Testis (tissue), 5 donors: ENCODE measurements around the gene PCNT. TPM values are rescaled to one million over a fixed set of nuclear protein-coding genes. Genes with fewer than 3 reads are reported as not detected.

Source experiments
- DNase-seq: peaks from one replicate; pipeline ENCODE4 v3.0.0-alpha.2; 2019
- H3K27ac ChIP-seq, 2 donors: fragments of 200-600 bp; sonication (generic); one replicate each; pipeline ENCODE4 v1.5.1; 2019
- H3K27me3 ChIP-seq: fragments of 200-600 bp; sonication (generic); one replicate; pipeline ENCODE4 v1.5.1; 2019
- H3K36me3 ChIP-seq: fragments of 200-600 bp; sonication (generic); one replicate; pipeline ENCODE4 v1.5.1; 2017; ENCODE audit warnings: low read depth; ENCODE audit errors: missing control alignments
- H3K4me1 ChIP-seq: fragments of 200-600 bp; sonication (generic); one replicate; pipeline ENCODE4 v1.5.1; 2019
- H3K4me3 ChIP-seq, 2 donors: fragments of 200-600 bp; sonication (generic); one replicate each; pipeline ENCODE4 v1.5.1; 2017 to 2019
- H3K9me3 ChIP-seq: fragments of 200-600 bp; sonication (generic); one replicate; pipeline ENCODE4 v1.5.1; 2017
- POLR2A ChIP-seq: fragments of 450-650 bp; IDR thresholded peaks from one replicate; pipeline ENCODE4 v1.6.1; 2017; ENCODE audit warnings: antibody characterized with exemption, mild to moderate bottlenecking, moderate library complexity
- WGBS, 2 donors: methylation state at CpG; one replicate each; pipeline ENCODE4 v1.1.5; 2018; 5-methylcytosine and 5-hydroxymethylcytosine counted together
- intact Hi-C: fragments of 100-400 bp; cut with DNase I; formaldehyde crosslinking; loops from one replicate; pipeline ENCODE4 v1.15.1; 2023; ENCODE audit warnings: low total_unique reads
- long read RNA-seq, 2 donors: transcript quantifications; one replicate each; lab custom pipeline, GENCODE V29; 2026
- polyA plus RNA-seq: library from polyadenylated mRNA; stranded (reverse); fragments of 350-450 nt; fragmentation: Illumina TruSeq; extraction: RNeasy Lipid Tissue Mini Kit (QIAGEN cat#74804); gene quantifications from one replicate; pipeline ENCODE4 v1.2.3, GENCODE V29; 2014; ENCODE audit warnings: low read depth, low replicate concordance; ENCODE audit not compliant: insufficient read depth
- total RNA-seq, 2 donors: library from RNA; depleted of rRNA; stranded (reverse); fragments of >200 nt; gene quantifications; one replicate each; pipeline ENCODE4 v1.2.3, GENCODE V29; 2016
- TF ChIP-seq, protein P1 (sequence below), 3 experiments: fragments of 450-650 bp in 2 of 3; fragments of 200-600 bp in 1 of 3; sonication (generic) in 1 of 3; IDR thresholded peaks; one replicate each; pipeline ENCODE4 v1.5.1; 2016 to 2019; ENCODE audit warnings: antibody characterized with exemption in 3 of 3, mild to moderate bottlenecking in 2 of 3, moderate library complexity in 1 of 3

PCNT gene, protein sequence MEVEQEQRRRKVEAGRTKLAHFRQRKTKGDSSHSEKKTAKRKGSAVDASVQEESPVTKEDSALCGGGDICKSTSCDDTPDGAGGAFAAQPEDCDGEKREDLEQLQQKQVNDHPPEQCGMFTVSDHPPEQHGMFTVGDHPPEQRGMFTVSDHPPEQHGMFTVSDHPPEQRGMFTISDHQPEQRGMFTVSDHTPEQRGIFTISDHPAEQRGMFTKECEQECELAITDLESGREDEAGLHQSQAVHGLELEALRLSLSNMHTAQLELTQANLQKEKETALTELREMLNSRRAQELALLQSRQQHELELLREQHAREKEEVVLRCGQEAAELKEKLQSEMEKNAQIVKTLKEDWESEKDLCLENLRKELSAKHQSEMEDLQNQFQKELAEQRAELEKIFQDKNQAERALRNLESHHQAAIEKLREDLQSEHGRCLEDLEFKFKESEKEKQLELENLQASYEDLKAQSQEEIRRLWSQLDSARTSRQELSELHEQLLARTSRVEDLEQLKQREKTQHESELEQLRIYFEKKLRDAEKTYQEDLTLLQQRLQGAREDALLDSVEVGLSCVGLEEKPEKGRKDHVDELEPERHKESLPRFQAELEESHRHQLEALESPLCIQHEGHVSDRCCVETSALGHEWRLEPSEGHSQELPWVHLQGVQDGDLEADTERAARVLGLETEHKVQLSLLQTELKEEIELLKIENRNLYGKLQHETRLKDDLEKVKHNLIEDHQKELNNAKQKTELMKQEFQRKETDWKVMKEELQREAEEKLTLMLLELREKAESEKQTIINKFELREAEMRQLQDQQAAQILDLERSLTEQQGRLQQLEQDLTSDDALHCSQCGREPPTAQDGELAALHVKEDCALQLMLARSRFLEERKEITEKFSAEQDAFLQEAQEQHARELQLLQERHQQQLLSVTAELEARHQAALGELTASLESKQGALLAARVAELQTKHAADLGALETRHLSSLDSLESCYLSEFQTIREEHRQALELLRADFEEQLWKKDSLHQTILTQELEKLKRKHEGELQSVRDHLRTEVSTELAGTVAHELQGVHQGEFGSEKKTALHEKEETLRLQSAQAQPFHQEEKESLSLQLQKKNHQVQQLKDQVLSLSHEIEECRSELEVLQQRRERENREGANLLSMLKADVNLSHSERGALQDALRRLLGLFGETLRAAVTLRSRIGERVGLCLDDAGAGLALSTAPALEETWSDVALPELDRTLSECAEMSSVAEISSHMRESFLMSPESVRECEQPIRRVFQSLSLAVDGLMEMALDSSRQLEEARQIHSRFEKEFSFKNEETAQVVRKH (N-terminal part only)
- total RNA-seq (100 to 1,000 TPM; 116 to 169 TPM), polyA plus RNA-seq (44.7 TPM)
- long read RNA-seq, donor 1, partial matches to known transcripts = 16 of 16 reads
- long read RNA-seq, donor 1, other reads (novel, unspliced or antisense) = 0 of 16 reads
- long read RNA-seq, donor 2, partial matches to known transcripts = 5 of 5 reads
- long read RNA-seq, donor 2, other reads (novel, unspliced or antisense) = 0 of 5 reads

DNA sequence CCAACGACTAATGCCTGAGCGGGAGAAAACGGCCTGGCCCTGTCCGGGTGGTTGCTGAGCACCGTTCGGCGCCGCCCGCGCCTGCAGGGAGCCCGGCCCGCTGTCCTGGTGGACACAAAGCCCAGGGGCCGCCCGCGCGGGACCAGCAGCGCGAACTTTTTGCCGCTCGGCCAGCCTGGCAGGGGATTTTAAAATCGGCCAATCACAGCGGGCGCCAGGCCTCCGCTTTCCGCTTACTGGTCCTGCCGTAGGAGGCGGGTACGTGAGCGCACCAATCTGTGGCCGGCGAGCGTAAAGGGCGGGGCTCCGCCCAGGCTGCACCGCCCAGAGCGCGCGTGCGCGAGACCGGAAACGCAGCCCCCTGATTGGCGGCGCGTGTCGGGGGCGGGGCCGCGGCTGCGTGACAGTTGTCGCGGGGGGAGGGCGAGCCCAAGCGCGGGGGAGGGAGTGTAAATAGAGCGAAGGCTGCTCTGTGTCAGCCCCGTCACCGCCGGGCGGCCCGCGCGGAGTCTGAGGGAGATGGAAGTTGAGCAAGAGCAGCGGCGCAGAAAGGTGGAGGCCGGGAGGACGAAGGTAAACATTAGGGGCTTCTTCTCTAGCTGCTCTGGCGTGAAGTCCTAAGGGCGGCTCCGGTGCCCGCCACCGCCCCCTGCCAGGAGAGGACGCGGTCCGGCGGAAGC lies at the start of gene PCNT, which contains the start of gene C21orf58:
PCNT (plus strand) TSS at position 447 of the 680 bp plus-strand sequence; CDS start at position 520, 73 bp downstream.
C21orf58 (minus strand) TSS at position 161 of the 680 bp plus-strand sequence. CDS start 1,132 bp downstream, outside the sequence.
- Histone ChIP-seq H3K27ac (peak within 1 kb of the TSS; percentile 95 to 97), H3K9me3 (no peaks in the 10 kb centered on the region), H3K36me3 (no peaks in the 10 kb centered on the region), H3K27me3 (no peaks in the 10 kb centered on the region), H3K4me3 (peak within 1 kb of the TSS; percentile 87 to 90), H3K4me1 (no peaks in the 10 kb centered on the region)
- TF ChIP-seq, protein P1, sequence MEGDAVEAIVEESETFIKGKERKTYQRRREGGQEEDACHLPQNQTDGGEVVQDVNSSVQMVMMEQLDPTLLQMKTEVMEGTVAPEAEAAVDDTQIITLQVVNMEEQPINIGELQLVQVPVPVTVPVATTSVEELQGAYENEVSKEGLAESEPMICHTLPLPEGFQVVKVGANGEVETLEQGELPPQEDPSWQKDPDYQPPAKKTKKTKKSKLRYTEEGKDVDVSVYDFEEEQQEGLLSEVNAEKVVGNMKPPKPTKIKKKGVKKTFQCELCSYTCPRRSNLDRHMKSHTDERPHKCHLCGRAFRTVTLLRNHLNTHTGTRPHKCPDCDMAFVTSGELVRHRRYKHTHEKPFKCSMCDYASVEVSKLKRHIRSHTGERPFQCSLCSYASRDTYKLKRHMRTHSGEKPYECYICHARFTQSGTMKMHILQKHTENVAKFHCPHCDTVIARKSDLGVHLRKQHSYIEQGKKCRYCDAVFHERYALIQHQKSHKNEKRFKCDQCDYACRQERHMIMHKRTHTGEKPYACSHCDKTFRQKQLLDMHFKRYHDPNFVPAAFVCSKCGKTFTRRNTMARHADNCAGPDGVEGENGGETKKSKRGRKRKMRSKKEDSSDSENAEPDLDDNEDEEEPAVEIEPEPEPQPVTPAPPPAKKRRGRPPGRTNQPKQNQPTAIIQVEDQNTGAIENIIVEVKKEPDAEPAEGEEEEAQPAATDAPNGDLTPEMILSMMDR (IDR thresholded peaks at IDR 0.05) = no peak
- no peak for TF ChIP-seq POLR2A
- peak; percentile 98 for DNase-seq
- 0 to 1% methylated on average over 20 to 76 of the region's 76 CpGs for WGBS, 2 donors
- intact Hi-C loops = no loop called here

DNA sequence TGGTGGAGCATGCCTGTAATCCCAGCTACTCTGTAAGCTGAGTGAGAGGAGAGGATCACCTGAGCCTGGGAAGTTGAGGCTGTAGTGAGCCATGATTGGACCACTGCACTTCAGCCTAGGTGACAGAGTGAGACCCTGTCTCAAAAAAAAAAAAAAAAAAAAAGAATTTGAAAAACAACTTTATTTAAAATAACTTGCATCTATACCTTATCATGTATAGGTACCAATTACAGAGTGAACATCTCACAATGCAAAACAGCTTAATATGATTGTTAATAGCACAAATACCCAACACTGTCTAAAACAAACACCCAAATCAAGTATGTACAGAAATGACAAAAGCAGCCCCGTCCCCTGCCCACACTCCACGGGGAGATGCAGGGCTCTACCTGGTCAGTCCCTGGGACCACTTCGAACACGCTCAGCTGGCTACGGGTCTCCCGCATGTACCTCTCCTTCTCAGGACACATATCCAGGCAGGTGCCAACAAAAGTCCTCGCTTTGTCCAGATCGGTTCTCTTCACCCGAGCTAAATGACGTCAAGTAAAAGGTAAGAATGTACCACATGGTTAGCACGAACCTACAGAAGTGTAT lies 49.1 kb upstream of the PCNT start:
- Histone ChIP-seq H3K36me3 (no peaks in the 10 kb centered on the region), H3K4me3 (no peak overlapping the region), H3K4me1 (no peaks in the 10 kb centered on the region), H3K27ac (no peak overlapping the region), H3K9me3 (no peaks in the 10 kb centered on the region), H3K27me3 (no peaks in the 10 kb centered on the region)
- no peak for DNase-seq
- TF ChIP-seq, protein P1 (IDR thresholded peaks at IDR 0.05) = no peak
- TF ChIP-seq POLR2A = no peak
- intact Hi-C loops = no loop called here
- WGBS, 2 donors = 93 to 94% methylated on average over 11 of the region's 11 CpGs

DNA sequence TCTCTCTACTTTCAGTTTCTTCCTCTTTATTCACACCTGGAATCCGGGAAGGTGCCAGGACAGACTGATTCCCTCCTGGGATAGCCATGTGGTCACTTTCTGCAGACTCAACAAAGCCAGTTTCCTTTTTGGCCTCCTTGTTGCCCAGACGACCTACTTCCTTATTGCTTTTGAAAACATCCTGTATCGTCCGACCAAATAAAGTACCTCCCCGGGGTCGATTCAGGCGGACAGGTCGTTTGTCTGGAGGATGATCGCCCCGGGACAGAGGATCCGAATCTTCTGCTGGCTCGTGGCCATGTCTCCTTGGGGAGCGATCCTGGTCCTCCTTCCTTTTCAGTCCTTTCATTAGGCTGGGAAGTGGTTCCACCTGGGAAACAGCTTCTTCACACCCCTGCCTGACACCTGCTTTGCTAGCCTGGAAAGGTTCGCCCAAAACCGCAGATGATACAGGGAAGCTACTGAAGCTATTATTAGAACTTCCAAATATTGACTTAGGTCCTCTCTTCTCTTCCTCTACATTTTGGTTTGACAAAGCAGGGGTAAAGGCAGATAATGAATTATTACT lies 39.8 kb upstream of the PCNT start:
- no peak for TF ChIP-seq POLR2A
- TF ChIP-seq, protein P1 (IDR thresholded peaks at IDR 0.05) = no peak
- no peaks in the 10 kb centered on the region for H3K27me3 ChIP-seq
- intact Hi-C loops = no loop called here
- no peaks in the 10 kb centered on the region for H3K36me3 ChIP-seq
- H3K4me3 ChIP-seq = no peak overlapping the region
- H3K27ac ChIP-seq = no peak overlapping the region
- no peaks in the 10 kb centered on the region for H3K9me3 ChIP-seq
- H3K4me1 ChIP-seq = peaks cover 19% of the 10 kb centered on the region
- WGBS, 2 donors = 53 to 83% methylated on average over 15 of the region's 15 CpGs
- DNase-seq = no peak
